Ectodermal cell (in vitro differentiated cells): ENCODE measurements around the gene SLC25A28.
"Not testable (repeated sequence)": the region's sequence is repeated elsewhere in the genome, so short reads cannot be mapped to it uniquely, and the experiment has no call there.

ENCODE experiments used
- H3K27ac ChIP-seq: 2 replicates; pipeline ENCODE4 v1.7.0; 2013; ENCODE audit warnings: mild to moderate bottlenecking, low read depth, low read length; ENCODE audit not compliant: insufficient read depth, poor library complexity, severe bottlenecking
- H3K27me3 ChIP-seq: 2 replicates; pipeline ENCODE4 v1.7.0; 2013; ENCODE audit warnings: mild to moderate bottlenecking, low read length; ENCODE audit not compliant: insufficient read depth, control insufficient read depth, poor library complexity, severe bottlenecking
- H3K36me3 ChIP-seq: one replicate; pipeline ENCODE4 v1.7.0; 2013; ENCODE audit warnings: low read length; ENCODE audit not compliant: control insufficient read depth, insufficient read depth
- H3K4me1 ChIP-seq: one replicate; pipeline ENCODE4 v1.7.0; 2013; ENCODE audit warnings: low read length; ENCODE audit not compliant: control insufficient read depth, insufficient read depth
- H3K4me3 ChIP-seq: 2 replicates; pipeline ENCODE4 v1.7.0; 2013; ENCODE audit warnings: low read depth, low read length, control low read depth; ENCODE audit not compliant: insufficient read depth
- H3K9me3 ChIP-seq: 2 replicates; pipeline ENCODE4 v1.7.0; 2013; ENCODE audit warnings: mild to moderate bottlenecking, low read length, moderate library complexity; ENCODE audit not compliant: control insufficient read depth
- WGBS, 2 experiments: methylation state at CpG; one replicate each; pipeline ENCODE4 v1.1.7; 2013; ENCODE audit warnings: missing lambda C conversion rate in 2 of 2; 5-methylcytosine and 5-hydroxymethylcytosine counted together

Gene SLC25A28

GRCh38 chr10:99628923-99629624, 8.8 kb upstream of the SLC25A28 start:
- no peaks in the 10 kb centered on the region for H3K36me3 ChIP-seq

GRCh38 chr10:99625124-99625523, 4.9 kb upstream of the SLC25A28 start:
- not testable (repeated sequence) for H3K27me3 ChIP-seq, H3K36me3 ChIP-seq, H3K4me1 ChIP-seq, H3K9me3 ChIP-seq, H3K27ac ChIP-seq, H3K4me3 ChIP-seq
- WGBS, 2 experiments: 65 to 66% methylated on average over 3 of the region's 3 CpGs

More at GRCh38 chr10:99628923-99629624, 8.8 kb upstream of the SLC25A28 start:
- no peaks in the 10 kb centered on the region for H3K9me3 ChIP-seq
- no peak overlapping the region for H3K27ac ChIP-seq
- H3K27me3 ChIP-seq: no peaks in the 10 kb centered on the region
- no peak overlapping the region for H3K4me3 ChIP-seq
- 93 to 100% methylated on average over 1 of the region's 1 CpG for WGBS, 2 experiments
- no peaks in the 10 kb centered on the region for H3K4me1 ChIP-seq

GRCh38 chr10:99623919-99624318, 3.7 kb upstream of the SLC25A28 start:
- peaks cover 11% of the 10 kb centered on the region for H3K4me1 ChIP-seq
- no peak overlapping the region for H3K27ac ChIP-seq
- no peak overlapping the region for H3K4me3 ChIP-seq
- H3K27me3 ChIP-seq: no peaks in the 10 kb centered on the region
- no peaks in the 10 kb centered on the region for H3K9me3 ChIP-seq
- H3K36me3 ChIP-seq: no peaks in the 10 kb centered on the region

- Histone ChIP-seq H3K4me3 (peak overlapping the region; percentile 79), H3K4me1 (peaks cover 15% of the 10 kb centered on the region), H3K27me3 (no peaks in the 10 kb centered on the region), H3K27ac (peak overlapping the region; percentile 99), H3K36me3 (no peaks in the 10 kb centered on the region), H3K9me3 (no peaks in the 10 kb centered on the region)
- 21% methylated on average over 30 to 31 of the region's 31 CpGs for WGBS, 2 experiments
These were observed 1.4 kb upstream of the SLC25A28 start for GRCh38 chr10:99621454-99622251.

GRCh38 chr10:99620711-99621453, 643 bp upstream of the SLC25A28 start:
- 0% methylated on average over 78 of the region's 78 CpGs for WGBS, 2 experiments
- Histone ChIP-seq H3K36me3 (no peaks in the 10 kb centered on the region), H3K27me3 (no peaks in the 10 kb centered on the region), H3K4me1 (peaks cover 15% of the 10 kb centered on the region), H3K27ac (peak overlapping the region; percentile 99), H3K4me3 (peak overlapping the region; percentile 79), H3K9me3 (no peaks in the 10 kb centered on the region)

GRCh38 chr10:99619090-99619800, 994 bp downstream of the SLC25A28 start:
- Histone ChIP-seq H3K27me3 (no peaks in the 10 kb centered on the region), H3K4me3 (peak overlapping the region; percentile 79), H3K9me3 (no peaks in the 10 kb centered on the region), H3K27ac (no peak overlapping the region), H3K4me1 (peaks cover 15% of the 10 kb centered on the region), H3K36me3 (no peaks in the 10 kb centered on the region)
- 21 to 27% methylated on average over 9 of the region's 9 CpGs for WGBS, 2 experiments

- Histone ChIP-seq H3K4me1 (peaks cover 15% of the 10 kb centered on the region), H3K4me3 (no peak overlapping the region), H3K36me3 (no peaks in the 10 kb centered on the region), H3K9me3 (no peaks in the 10 kb centered on the region), H3K27me3 (no peaks in the 10 kb centered on the region), H3K27ac (no peak overlapping the region)
- 88% methylated on average over 2 of the region's 2 CpGs for whole genome bisulfite sequencing, 2 experiments
These were observed 2.5 kb downstream of the SLC25A28 start for GRCh38 chr10:99617696-99618095.

- H3K9me3 ChIP-seq: no peaks in the 10 kb centered on the region
- H3K4me1 ChIP-seq: peaks cover 10% of the 10 kb centered on the region
- 95 to 96% methylated on average over 4 of the region's 4 CpGs for WGBS, 2 experiments
- no peaks in the 10 kb centered on the region for H3K27me3 ChIP-seq
- no peak overlapping the region for H3K27ac ChIP-seq
- peaks cover 4% of the 10 kb centered on the region for H3K36me3 ChIP-seq
- H3K4me3 ChIP-seq: no peak overlapping the region
These were observed 4.8 kb downstream of the SLC25A28 start for GRCh38 chr10:99615426-99615825.

- 36 to 43% methylated on average over 7 of the region's 7 CpGs for WGBS, 2 experiments
- Histone ChIP-seq H3K4me1 (no peaks in the 10 kb centered on the region), H3K36me3 (peaks cover 4% of the 10 kb centered on the region), H3K4me3 (no peak overlapping the region), H3K27me3 (no peaks in the 10 kb centered on the region), H3K9me3 (no peaks in the 10 kb centered on the region), H3K27ac (no peak overlapping the region)
These were observed 7.9 kb downstream of the SLC25A28 start for GRCh38 chr10:99612167-99612831.
